B cell (primary cell): ENCODE results near the gene PRTFDC1. TPM values are rescaled to one million over a fixed set of nuclear protein-coding genes. Genes with fewer than 3 reads are reported as not detected.

Experiments used
- ATAC-seq: fragments of 200-7000 bp; cut with Tn5 transposase; one replicate; pipeline ENCODE4 v1.10.0; 2021; ENCODE audit warnings: low read depth, mild to moderate bottlenecking, moderate number of reproducible peaks, moderate library complexity
- CTCF ChIA-PET: fragments of 350-600 bp; sonication (Branson Sonifier 250); formaldehyde crosslinking; loops from one replicate; lab custom pipeline; 2021; ENCODE audit warnings: antibody characterized with exemption, inconsistent platforms; lab: Charles Lee
- POLR2A ChIA-PET: fragments of 350-600 bp; sonication (Branson Sonifier 250); formaldehyde crosslinking; loops from one replicate; lab custom pipeline; 2021; ENCODE audit warnings: antibody characterized with exemption; lab: Charles Lee
- DNase-seq: peaks from one replicate; pipeline ENCODE4 v3.0.0; 2013
- H2AFZ ChIP-seq: 2 replicates; pipeline ENCODE4 v1.6.1; 2012; ENCODE audit warnings: mild to moderate bottlenecking, low read depth, low read length; ENCODE audit not compliant: insufficient read depth, poor library complexity, severe bottlenecking
- H3K27ac ChIP-seq, 2 donors: 1 replicate in 1 of 2; 2 replicates in 1 of 2; pipeline ENCODE4 v1.5.1; 2012 to 2013; ENCODE audit warnings: low read length in 2 of 2, mild to moderate bottlenecking in 2 of 2, moderate library complexity in 1 of 2
- H3K27me3 ChIP-seq, 4 experiments: fragments of 200-600 bp in 1 of 4; sonication (generic) in 1 of 4; replicated peaks in 1 of 4; 1 replicate in 2 of 4; 2 replicates in 2 of 4; pipeline versions ENCODE4 v1.6.1 to v1.7.0; 2013 to 2016; ENCODE audit warnings: low read length in 3 of 4, mild to moderate bottlenecking in 2 of 4, mixed read lengths in 1 of 4, moderate library complexity in 1 of 4; ENCODE audit not compliant: insufficient read depth in 4 of 4, control insufficient read depth in 3 of 4; ENCODE audit errors: control extremely low read depth in 1 of 4
- H3K36me3 ChIP-seq, 2 experiments: replicated peaks in 1 of 2; 1 replicate in 1 of 2; 2 replicates in 1 of 2; pipeline versions ENCODE4 v1.6.1 to v1.7.1; 2013; ENCODE audit warnings: low read length in 1 of 2; ENCODE audit not compliant: insufficient read depth in 2 of 2, control insufficient read depth in 1 of 2; ENCODE audit errors: control extremely low read depth in 1 of 2, extremely low read depth in 1 of 2
- H3K4me1 ChIP-seq, 2 donors: fragments of 200-600 bp in 1 of 2; sonication (generic) in 1 of 2; 1 replicate in 1 of 2; 2 replicates in 1 of 2; pipeline versions ENCODE4 v1.5.1 to v1.6.1; 2013 to 2017; ENCODE audit warnings: low read length in 2 of 2; ENCODE audit not compliant: control insufficient read depth in 2 of 2, insufficient read depth in 2 of 2
- H3K4me2 ChIP-seq: replicated peaks from 2 replicates; pipeline ENCODE3; 2012; ENCODE audit warnings: mild to moderate bottlenecking, low read depth, low read length; ENCODE audit not compliant: poor library complexity, severe bottlenecking
- H3K4me3 ChIP-seq, 5 experiments: fragments of 200-600 bp in 1 of 5; sonication (generic) in 1 of 5; 1 replicate in 3 of 5; 2 replicates in 2 of 5; pipeline versions ENCODE4 v1.5.1 to v1.7.0; 2011 to 2016; ENCODE audit warnings: low read length in 4 of 5, mild to moderate bottlenecking in 4 of 5, low read depth in 2 of 5, control low read depth in 1 of 5, moderate library complexity in 1 of 5; ENCODE audit not compliant: insufficient read depth in 1 of 5; ENCODE audit errors: control extremely low read depth in 1 of 5, extremely low read depth in 1 of 5
- H3K79me2 ChIP-seq: fragments of 200-600 bp; sonication (generic); one replicate; pipeline ENCODE4 v1.6.0; 2016; ENCODE audit warnings: low read length; ENCODE audit not compliant: control insufficient read depth, insufficient read depth
- H3K9ac ChIP-seq: fragments of 200-600 bp; sonication (generic); 2 replicates; pipeline ENCODE4 v1.6.1; 2017; ENCODE audit warnings: mild to moderate bottlenecking, low read length, moderate library complexity
- H3K9me3 ChIP-seq, 3 donors: one replicate each; pipeline versions ENCODE4 v1.6.1 to v1.7.1; 2013; ENCODE audit warnings: low read length in 2 of 3; ENCODE audit not compliant: control insufficient read depth in 2 of 3, insufficient read depth in 1 of 3; ENCODE audit errors: control extremely low read depth in 1 of 3
- H4K20me1 ChIP-seq: 2 replicates; pipeline ENCODE4 v1.6.0; 2012; ENCODE audit warnings: mild to moderate bottlenecking, low read length; ENCODE audit not compliant: insufficient read depth, control insufficient read depth, poor library complexity, severe bottlenecking
- H3K27ac Mint-ChIP-seq: one replicate; pipeline ENCODE4 v1.8.0; 2021; ENCODE audit warnings: mixed read lengths
- H3K27me3 Mint-ChIP-seq: one replicate; pipeline ENCODE4 v1.8.0; 2021; ENCODE audit warnings: mixed read lengths
- H3K4me1 Mint-ChIP-seq: one replicate; pipeline ENCODE4 v1.8.0; 2021; ENCODE audit warnings: mixed read lengths
- H3K4me3 Mint-ChIP-seq: one replicate; pipeline ENCODE4 v1.8.0; 2021; ENCODE audit warnings: mixed read lengths
- H3K9me3 Mint-ChIP-seq: one replicate; pipeline ENCODE4 v1.8.0; 2022; ENCODE audit warnings: mixed read lengths; ENCODE audit not compliant: insufficient read depth
- EZH2 ChIP-seq: IDR thresholded peaks from 2 replicates; pipeline ENCODE4 v1.6.1; 2012; ENCODE audit warnings: borderline replicate concordance, low read depth, mild to moderate bottlenecking, moderate library complexity, low read length; ENCODE audit not compliant: insufficient read depth, poor library complexity, severe bottlenecking
- WGBS: methylation state at CpG from one replicate; pipeline ENCODE4 v1.1.5; 2013; ENCODE audit warnings: missing lambda C conversion rate; ENCODE audit not compliant: insufficient coverage; 5-methylcytosine and 5-hydroxymethylcytosine counted together
- intact Hi-C: fragments of 100-400 bp; cut with micrococcal nuclease; formaldehyde crosslinking; loops from one replicate; pipeline ENCODE4 v1.10.0; 2022
- polyA plus RNA-seq: library from polyadenylated mRNA; depleted of rRNA; stranded (reverse); fragments of >200 nt; gene quantifications from 2 replicates; pipeline ENCODE4 v1.2.3, GENCODE V29; 2012
- small RNA-seq: library from RNA; depleted of rRNA; stranded (forward); fragments of <200 nt; gene quantifications from one replicate; pipeline ENCODE3, GENCODE V24; 2012; ENCODE audit warnings: low replicate concordance, low read depth; ENCODE audit not compliant: insufficient read length
- total RNA-seq, 2 donors: library from RNA; stranded (reverse); fragments of 120-200 nt in 1 of 2; gene quantifications; 1 replicate in 1 of 2; 2 replicates in 1 of 2; pipeline versions ENCODE4 v1.2.3 to v1.2.4, GENCODE V29; 2013 to 2022

PRTFDC1 gene
- total and polyA plus RNA-seq, 2 donors (not counting 1 experiment from before 2014, with no cell fraction given): 0.63 TPM; not detected in 1

GRCh38 chr10:24800861-24801260, 151.5 kb downstream of the PRTFDC1 start:
- H3K79me2 ChIP-seq: no peaks in the 10 kb centered on the region
- Mint-ChIP-seq H3K27ac (no peak overlapping the region), H3K4me1 (no peaks in the 10 kb centered on the region), H3K4me3 (no peak overlapping the region), H3K9me3 (no peaks in the 10 kb centered on the region), H3K27me3 (peaks cover 3% of the 10 kb centered on the region)
- no peaks in the 10 kb centered on the region for H3K27me3 ChIP-seq
- no peak overlapping the region for H3K4me3 ChIP-seq
- DNase-seq (no peak), ATAC-seq (no peak)
- H3K9me3 ChIP-seq: peaks cover 0 to 6% (median 0%) of the 10 kb centered on the region in 3 donors
- intact Hi-C loops: no loop called here
- no peaks in the 10 kb centered on the region for H4K20me1 ChIP-seq
- CTCF ChIA-PET: no interaction called here
- no peak for TF ChIP-seq EZH2
- no peaks in the 10 kb centered on the region for H3K4me1 ChIP-seq
- no peak overlapping the region for H3K27ac ChIP-seq
- H3K9ac ChIP-seq: no peak overlapping the region
- no peaks in the 10 kb centered on the region for H3K36me3 ChIP-seq
- no peak overlapping the region for H2AFZ ChIP-seq
- POLR2A ChIA-PET: no interaction called here
- WGBS: no CpG with 5 or more reads among the region's 6 CpGs
- no peak overlapping the region for H3K4me2 ChIP-seq

Small RNA genes lying within 50 kb of the gene (small RNA-seq; reads per million reads assigned to genes)
- not detected for gene AL512598.1
- gene RN7SKP241: not detected

Other genes starting within 250 kb of the PRTFDC1 start
- 23.7 and 25.5 TPM in 2 replicates for gene ARHGAP21, start 228.7 kb downstream of the PRTFDC1 start, total RNA-seq
- gene ARHGAP21, start 228.7 kb downstream of the PRTFDC1 start, polyA plus RNA-seq: 4.5 and 5.3 TPM in 2 replicates
- gene ENKUR, start 63.6 kb upstream of the PRTFDC1 start, total RNA-seq: not detected in 2 replicates
- gene ENKUR, start 63.6 kb upstream of the PRTFDC1 start, polyA plus RNA-seq: not detected in 2 replicates
- 4.3 and 4.9 TPM in 2 replicates for gene THNSL1, start 64.0 kb upstream of the PRTFDC1 start, total RNA-seq
- gene THNSL1, start 64.0 kb upstream of the PRTFDC1 start, polyA plus RNA-seq: 0.62 and 0.72 TPM in 2 replicates
- gene GPR158, start 222.4 kb upstream of the PRTFDC1 start, total RNA-seq: not detected in 2 replicates
- gene GPR158, start 222.4 kb upstream of the PRTFDC1 start, polyA plus RNA-seq: not detected in 2 replicates